ENCODE measurements around the gene SH3BP5L. TPM values are rescaled to one million over a fixed set of nuclear protein-coding genes. Genes with fewer than 3 reads are reported as not detected.

SH3BP5L gene
- total and polyA plus RNA-seq, 2 of the 13 experiments (the other 11 are each of a cell fraction or from before 2014, with no cell fraction given), result 10.3 to 14.9 TPM

- TF ChIP-seq YY1 (IDR thresholded peaks at IDR 0.05; ENCODE audit: insufficient read depth, insufficient replicate concordance, low read depth, low read length), result peak; percentile 99
- TF ChIP-seq ZC3H13 (CRISPR knock-in tag; IDR thresholded peaks at IDR 0.05), result peak; percentile 92
- TF ChIP-seq ZNF777 (CRISPR knock-in tag; IDR thresholded peaks at IDR 0.05), result peak; percentile 80; the same call in 1 of the 2 replicates
- TF ChIP-seq ZBTB7B (CRISPR knock-in tag; IDR thresholded peaks at IDR 0.05), result 0 out of 2 replicates have a peak, but pooled peaks have one; percentile 39
- TF ChIP-seq SP5 (CRISPR knock-in tag; IDR thresholded peaks at IDR 0.05; ENCODE audit: borderline replicate concordance, low read depth), result 0 out of 2 replicates have a peak, but pooled peaks have one; percentile 31
- TF ChIP-seq TMF1 (CRISPR knock-in tag; IDR thresholded peaks at IDR 0.05; ENCODE audit: low read depth), result peak; percentile 24; the same call in 1 of the 2 replicates
- TF ChIP-seq SAP130 (CRISPR knock-in tag; IDR thresholded peaks at IDR 0.05; ENCODE audit: low read depth), result peak; percentile 83
- TF ChIP-seq ZNF704 (CRISPR knock-in tag; IDR thresholded peaks at IDR 0.05; ENCODE audit: borderline replicate concordance), result peak; percentile 81
- peak; percentile 66 for TF ChIP-seq BORCS8-MEF2B (CRISPR knock-in tag; IDR thresholded peaks at IDR 0.05)
- TF ChIP-seq E2F1 (CRISPR knock-in tag; IDR thresholded peaks at IDR 0.05), result peak; percentile 62; the same call in 1 of the 2 replicates
- peak; percentile 78; the same call in 1 of the 2 replicates for TF ChIP-seq ZNF615 (CRISPR knock-in tag; IDR thresholded peaks at IDR 0.05; ENCODE audit: borderline replicate concordance)
- TF ChIP-seq JUNB (CRISPR knock-in tag; IDR thresholded peaks at IDR 0.05; ENCODE audit: borderline replicate concordance), result peak; percentile 41; the same call in 1 of the 2 replicates
- peak; percentile 26; the same call in 1 of the 2 replicates for TF ChIP-seq ZBTB7A (CRISPR knock-in tag; IDR thresholded peaks at IDR 0.05)
- TF ChIP-seq ZFX (CRISPR knock-in tag; IDR thresholded peaks at IDR 0.05; ENCODE audit: low read depth), result peak; percentile 94
- peak; percentile 63; the same call in 1 of the 2 replicates for TF ChIP-seq BHLHE40 (IDR thresholded peaks at IDR 0.05; ENCODE audit: low read length)
- peak; percentile 24; the same call in 1 of the 2 replicates for TF ChIP-seq SMAD1 (CRISPR knock-in tag; IDR thresholded peaks at IDR 0.05; ENCODE audit: borderline replicate concordance, low read depth)
- peak; percentile 47; the same call in 1 of the 2 replicates for TF ChIP-seq HOXA3 (CRISPR knock-in tag; IDR thresholded peaks at IDR 0.05)
- TF ChIP-seq PAXIP1 (CRISPR knock-in tag; conservative IDR thresholded peaks at IDR 0.05), result peak; percentile 34; the same call in 1 of the 2 replicates
- TF ChIP-seq SOX6 (IDR thresholded peaks at IDR 0.05), result no peak
- TF ChIP-seq SOX6 (CRISPR knock-in tag; IDR thresholded peaks at IDR 0.05), result peak; percentile 58; the same call in 1 of the 2 replicates
- peak; percentile 88 to 97 for TF ChIP-seq HMGXB4 (CRISPR knock-in tag; IDR thresholded peaks at IDR 0.05; ENCODE audit: borderline replicate concordance in 1 of 2, low read depth in 1 of 2)
Measured at GRCh38 chr1:248825909-248826760, at the start of gene SH3BP5L (continued).
